Measurements from ENCODE around the gene BSX. TPM values are rescaled to one million over a fixed set of nuclear protein-coding genes. Genes with fewer than 3 reads are reported as not detected.

The BSX gene
- total RNA-seq, 1 experiment from 2014 or later: not detected

GRCh38 chr11:122954455-122954854, 27.2 kb downstream of the BSX start:
- no TSS peak for BruUV-seq (replicated peaks)
- Histone ChIP-seq H3K27me3 (replicated peaks; ENCODE audit: control insufficient read depth, insufficient read depth, low read length) (peaks cover 3% of the 10 kb centered on the region; the same call in 1 of the 2 replicates), H3K4me1 (no peaks in the 10 kb centered on the region), H3K9me3 (0 out of 2 replicates have a peak, but pooled peaks cover 4% of the 10 kb centered on the region), H3K36me3 (ENCODE audit: control insufficient read depth, insufficient read depth, low read length) (no peaks in the 10 kb centered on the region), H3K4me3 (ENCODE audit: low read depth, low read length) (no peak overlapping the region)
- TF ChIP-seq CTCF (IDR thresholded peaks at IDR 0.05; ENCODE audit: insufficient read depth in 1 of 2, low read depth in 1 of 2, low read length in 1 of 2, severe bottlenecking in 1 of 2, unreplicated experiment in 1 of 2): no peak
- Mint-ChIP-seq H3K4me1 (ENCODE audit: low read depth, unreplicated experiment) (no peaks in the 10 kb centered on the region), H3K9me3 (ENCODE audit: unreplicated experiment) (no peaks in the 10 kb centered on the region), H3K27me3 (ENCODE audit: insufficient read depth, unreplicated experiment) (peaks cover 26% of the 10 kb centered on the region), H3K27ac (ENCODE audit: unreplicated experiment) (no peak overlapping the region), H3K4me3 (ENCODE audit: unreplicated experiment) (no peak overlapping the region), H3K36me3 (ENCODE audit: insufficient read depth, unreplicated experiment) (no peaks in the 10 kb centered on the region)
- ChIA-PET CTCF (no interaction called here), POLR2A (no interaction called here)
- DNase-seq: no peak
- intact Hi-C loops (cut with micrococcal nuclease; ENCODE audit: unreplicated experiment): no loop called here

GRCh38 chr11:122951211-122951610, 30.4 kb downstream of the BSX start:
- ChIA-PET CTCF (no interaction called here), POLR2A (no interaction called here)
- no peaks in the 10 kb centered on the region for H3K9me3 Mint-ChIP-seq (ENCODE audit: unreplicated experiment)
- H3K4me1 Mint-ChIP-seq (ENCODE audit: low read depth, unreplicated experiment): no peaks in the 10 kb centered on the region
- no peak for TF ChIP-seq CTCF (IDR thresholded peaks at IDR 0.05; ENCODE audit: insufficient read depth in 1 of 2, low read depth in 1 of 2, low read length in 1 of 2, severe bottlenecking in 1 of 2, unreplicated experiment in 1 of 2)
- no peak overlapping the region for H3K4me3 Mint-ChIP-seq (ENCODE audit: unreplicated experiment)
- BruUV-seq (replicated peaks): no TSS peak
- Histone ChIP-seq H3K9me3 (0 out of 2 replicates have a peak, but pooled peaks cover 4% of the 10 kb centered on the region), H3K27me3 (replicated peaks; ENCODE audit: control insufficient read depth, insufficient read depth, low read length) (peaks cover 3% of the 10 kb centered on the region; the same call in 1 of the 2 replicates), H3K4me1 (no peaks in the 10 kb centered on the region), H3K4me3 (ENCODE audit: low read depth, low read length) (no peak overlapping the region), H3K36me3 (ENCODE audit: control insufficient read depth, insufficient read depth, low read length) (no peaks in the 10 kb centered on the region)
- intact Hi-C loops (cut with micrococcal nuclease; ENCODE audit: unreplicated experiment): no loop called here
- peaks cover 28% of the 10 kb centered on the region for H3K27me3 Mint-ChIP-seq (ENCODE audit: insufficient read depth, unreplicated experiment)
- no peak for DNase-seq
- H3K36me3 Mint-ChIP-seq (ENCODE audit: insufficient read depth, unreplicated experiment): no peaks in the 10 kb centered on the region
- no peak overlapping the region for H3K27ac Mint-ChIP-seq (ENCODE audit: unreplicated experiment)

GRCh38 chr11:122938557-122938956, 43.1 kb downstream of the BSX start:
- Mint-ChIP-seq H3K27me3 (ENCODE audit: insufficient read depth, unreplicated experiment) (peaks cover 15% of the 10 kb centered on the region), H3K4me3 (ENCODE audit: unreplicated experiment) (no peak overlapping the region), H3K9me3 (ENCODE audit: unreplicated experiment) (no peaks in the 10 kb centered on the region), H3K4me1 (ENCODE audit: low read depth, unreplicated experiment) (no peaks in the 10 kb centered on the region), H3K36me3 (ENCODE audit: insufficient read depth, unreplicated experiment) (no peaks in the 10 kb centered on the region), H3K27ac (ENCODE audit: unreplicated experiment) (no peak overlapping the region)
- Histone ChIP-seq H3K27me3 (replicated peaks; ENCODE audit: control insufficient read depth, insufficient read depth, low read length) (peaks cover 3% of the 10 kb centered on the region; the same call in 1 of the 2 replicates), H3K36me3 (ENCODE audit: control insufficient read depth, insufficient read depth, low read length) (no peaks in the 10 kb centered on the region), H3K4me1 (no peaks in the 10 kb centered on the region), H3K9me3 (no peaks in the 10 kb centered on the region; the same call in 1 of the 2 replicates), H3K4me3 (ENCODE audit: low read depth, low read length) (no peak overlapping the region)
- no peak for DNase-seq
- TF ChIP-seq CTCF (IDR thresholded peaks at IDR 0.05; ENCODE audit: insufficient read depth in 1 of 2, low read depth in 1 of 2, low read length in 1 of 2, severe bottlenecking in 1 of 2, unreplicated experiment in 1 of 2): no peak
- BruUV-seq (replicated peaks): no TSS peak
- POLR2A ChIA-PET: no interaction called here
- intact Hi-C loops (cut with micrococcal nuclease; ENCODE audit: unreplicated experiment): no loop called here
- CTCF ChIA-PET: interaction anchor here (0.5 kb wide), 1 partner anchor 19 kb away, joined by 3 read pairs; no protein-coding TSS in a partner anchor
